GM12874 (cell line): ENCODE results near the gene GCK.

ENCODE experiments used
- CTCF ChIP-seq: IDR thresholded peaks from 2 replicates; pipeline ENCODE4 v1.5.1; 2011; ENCODE audit warnings: low read depth, mild to moderate bottlenecking, control low read depth, low read length, moderate library complexity; ENCODE audit not compliant: insufficient read depth

GCK gene

DNA sequence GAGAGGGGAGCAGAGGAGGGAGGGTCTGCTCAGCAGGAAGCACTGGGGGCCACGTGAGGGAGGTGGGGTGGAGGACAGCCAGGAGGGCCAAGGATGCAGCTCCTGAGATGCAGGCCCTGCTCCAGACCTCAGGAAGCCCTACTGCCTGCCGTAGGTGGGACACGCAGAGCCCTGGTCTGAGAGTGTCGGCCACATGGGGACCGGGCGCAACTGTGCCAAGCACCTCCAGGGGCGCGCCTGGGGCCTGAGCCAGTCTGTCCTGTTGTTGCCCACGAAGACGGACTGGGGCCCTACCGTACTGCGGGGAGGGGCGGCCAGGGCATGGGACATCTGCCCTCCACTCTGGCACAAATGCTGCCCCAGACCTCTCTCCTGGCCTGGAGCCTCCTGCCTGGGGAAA, 43.2 kb upstream of the GCK start:
- no peak for TF ChIP-seq CTCF

- TF ChIP-seq CTCF: no peak
Observed at GRCh38 chr7:44231088-44231487, 41.8 kb upstream of the GCK start.

- TF ChIP-seq CTCF: no peak
Observed at GRCh38 chr7:44230286-44230685, 41.0 kb upstream of the GCK start.

DNA sequence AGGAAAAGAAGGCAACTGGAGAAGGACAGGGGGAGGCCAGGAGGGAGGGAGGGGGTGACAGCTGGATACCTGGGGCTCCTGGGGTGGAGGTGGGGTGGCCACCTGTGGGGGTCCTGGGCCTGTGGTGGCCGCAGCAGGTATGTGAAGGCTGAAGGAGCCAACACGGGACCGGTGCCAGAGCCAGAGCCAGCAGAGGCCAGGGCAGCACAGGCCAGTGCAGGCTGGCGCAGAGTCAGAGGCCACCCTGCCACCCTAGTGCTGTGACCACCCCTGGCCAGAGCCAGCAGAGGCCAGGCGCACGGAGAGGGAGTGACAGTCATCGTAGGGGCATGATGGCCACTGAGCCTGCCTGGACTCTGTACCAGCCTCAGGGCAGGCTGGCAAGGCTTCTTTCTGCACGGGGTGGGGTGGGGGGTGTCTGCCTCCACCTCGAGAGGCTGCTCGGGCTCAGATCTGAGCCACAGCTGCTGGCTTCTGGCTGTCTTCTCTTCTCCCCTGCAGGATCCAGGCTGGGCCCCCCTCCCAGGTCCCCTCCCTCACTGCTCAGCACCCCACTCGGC, 40.4 kb upstream of the GCK start:
- no peak for TF ChIP-seq CTCF

DNA sequence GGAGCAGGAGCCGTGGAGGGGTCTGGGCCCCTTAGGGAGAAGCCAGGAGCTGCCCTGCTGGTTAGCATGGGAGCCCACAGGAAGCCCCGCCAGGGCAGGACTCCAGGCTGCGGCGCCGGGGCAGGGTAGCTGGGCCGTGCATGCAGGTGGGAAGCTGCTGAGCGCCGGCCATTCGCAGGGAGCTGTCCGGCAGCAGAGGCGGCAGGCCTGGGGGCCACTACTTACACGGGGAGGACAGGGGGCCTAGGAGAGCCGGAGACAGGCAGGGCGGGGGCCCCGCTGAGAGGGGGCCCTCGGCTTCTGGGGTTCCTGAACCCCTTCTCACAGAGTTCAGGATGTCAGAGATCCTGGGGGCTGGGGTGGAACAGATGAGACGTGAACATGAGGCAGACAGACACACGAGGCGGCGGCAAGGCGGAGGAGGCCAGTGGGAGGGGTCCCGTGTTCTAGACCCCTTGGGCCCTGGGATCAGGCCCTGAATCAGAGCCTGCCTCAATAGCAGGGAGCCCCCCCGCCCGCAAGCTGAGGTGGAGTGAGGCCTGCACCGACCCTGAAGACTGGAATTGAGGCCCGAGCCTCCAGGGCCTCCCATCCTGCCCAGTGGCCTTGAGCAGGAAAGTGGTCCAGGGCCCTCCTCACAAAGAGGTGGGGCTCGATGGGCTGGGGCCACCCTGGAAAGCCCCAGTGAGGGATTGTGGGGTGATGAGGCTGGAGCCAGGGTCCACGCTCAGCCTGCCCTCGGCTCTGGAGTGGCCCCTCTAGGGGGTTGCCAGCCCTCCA, 39.5 kb upstream of the GCK start:
- no peak for TF ChIP-seq CTCF

- TF ChIP-seq CTCF: no peak
Observed at GRCh38 chr7:44227911-44228310, 38.7 kb upstream of the GCK start.

DNA sequence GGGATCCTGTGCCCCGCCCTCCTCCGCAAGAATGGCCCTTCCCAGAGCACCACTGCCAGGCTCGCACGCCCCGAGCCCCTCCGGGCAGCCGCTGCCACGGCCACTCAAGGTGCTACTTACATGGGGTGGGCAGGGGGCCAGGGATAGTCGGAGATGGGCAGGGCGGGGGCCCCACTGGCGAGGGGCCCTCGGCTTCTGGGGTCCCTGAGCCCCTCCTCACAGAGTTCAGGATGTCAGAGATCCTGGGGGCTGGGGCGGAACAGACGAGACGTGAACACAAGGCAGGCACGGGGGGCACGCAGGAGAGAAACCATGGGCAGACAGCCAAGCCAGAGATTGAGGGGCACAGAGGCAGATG, 37.1 kb upstream of the GCK start:
- no peak for TF ChIP-seq CTCF
